ENCODE measurements around the gene DOC2B. TPM values are rescaled to one million over a fixed set of nuclear protein-coding genes. Genes with fewer than 3 reads are reported as not detected.
"Not testable (repeated sequence)": the region's sequence is repeated elsewhere in the genome, so short reads cannot be mapped to it uniquely, and the experiment has no call there.

DOC2B gene
- total RNA-seq, 1 donor from 2014 or later, result 59.6 TPM

- DNase-seq (ENCODE audit: low spot score in 2 of 2, unreplicated experiment in 2 of 2), result peak in 1 of 2 experiments; percentile 9
- Mint-ChIP-seq H3K36me3 (no peaks in the 10 kb centered on the region), H3K9me3 (no peaks in the 10 kb centered on the region), H3K4me3 (no peak overlapping the region), H3K27me3 (ENCODE audit: low read depth) (peaks cover 2% of the 10 kb centered on the region), H3K27ac (no peak overlapping the region), H3K4me1 (peaks cover 15% of the 10 kb centered on the region)
- TF ChIP-seq, protein P1, sequence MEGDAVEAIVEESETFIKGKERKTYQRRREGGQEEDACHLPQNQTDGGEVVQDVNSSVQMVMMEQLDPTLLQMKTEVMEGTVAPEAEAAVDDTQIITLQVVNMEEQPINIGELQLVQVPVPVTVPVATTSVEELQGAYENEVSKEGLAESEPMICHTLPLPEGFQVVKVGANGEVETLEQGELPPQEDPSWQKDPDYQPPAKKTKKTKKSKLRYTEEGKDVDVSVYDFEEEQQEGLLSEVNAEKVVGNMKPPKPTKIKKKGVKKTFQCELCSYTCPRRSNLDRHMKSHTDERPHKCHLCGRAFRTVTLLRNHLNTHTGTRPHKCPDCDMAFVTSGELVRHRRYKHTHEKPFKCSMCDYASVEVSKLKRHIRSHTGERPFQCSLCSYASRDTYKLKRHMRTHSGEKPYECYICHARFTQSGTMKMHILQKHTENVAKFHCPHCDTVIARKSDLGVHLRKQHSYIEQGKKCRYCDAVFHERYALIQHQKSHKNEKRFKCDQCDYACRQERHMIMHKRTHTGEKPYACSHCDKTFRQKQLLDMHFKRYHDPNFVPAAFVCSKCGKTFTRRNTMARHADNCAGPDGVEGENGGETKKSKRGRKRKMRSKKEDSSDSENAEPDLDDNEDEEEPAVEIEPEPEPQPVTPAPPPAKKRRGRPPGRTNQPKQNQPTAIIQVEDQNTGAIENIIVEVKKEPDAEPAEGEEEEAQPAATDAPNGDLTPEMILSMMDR (IDR thresholded peaks at IDR 0.05; ENCODE audit: unreplicated experiment), result no peak
These were observed 45.9 kb upstream of the DOC2B start for GRCh38 chr17:227078-227945.

DNA sequence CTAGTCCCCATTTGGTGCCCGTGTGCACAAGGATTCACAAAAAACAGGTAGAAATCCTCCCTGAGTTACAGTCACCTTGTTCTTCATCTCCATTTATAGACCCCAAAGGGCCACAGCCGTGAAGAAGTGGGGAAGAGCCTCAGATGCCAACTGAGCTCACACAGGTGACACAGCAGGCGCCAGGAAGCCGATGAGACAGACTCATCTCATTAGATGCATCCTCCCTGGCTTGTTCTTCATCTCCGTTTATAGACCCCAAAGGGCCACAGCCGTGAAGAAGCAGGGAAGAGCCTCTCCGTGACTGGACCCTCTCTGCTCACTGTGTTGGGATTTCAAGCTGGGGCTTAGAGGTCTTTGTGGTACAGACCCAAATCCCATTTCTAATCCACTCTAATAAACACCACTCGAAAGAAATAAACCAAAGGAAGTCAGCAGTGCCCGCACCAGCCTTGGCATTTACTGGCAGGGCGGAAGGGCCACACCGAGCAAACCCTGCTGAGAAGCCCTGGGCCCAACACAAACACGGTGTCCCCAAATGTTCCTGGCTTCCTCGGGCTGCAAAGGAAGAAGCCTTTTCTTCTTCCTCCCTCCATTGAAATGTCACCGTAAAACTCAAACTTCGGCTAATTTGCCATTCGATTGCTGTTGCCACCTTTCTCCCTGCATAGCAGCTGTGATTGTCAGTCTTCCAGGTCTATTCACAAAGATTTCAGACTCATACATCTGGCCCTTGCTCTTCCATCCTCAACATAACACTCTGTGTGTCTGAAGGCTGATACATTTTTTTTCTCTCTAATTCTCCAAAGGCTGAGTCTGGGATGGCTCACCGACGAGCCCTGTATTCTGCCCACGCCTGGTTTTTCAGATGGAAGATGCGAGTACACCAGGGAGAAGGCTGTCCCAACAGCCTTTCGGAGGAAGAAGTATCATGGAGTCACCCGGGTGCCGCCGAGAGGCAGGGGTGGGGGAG, 44.9 kb upstream of the DOC2B start:
- no peaks in the 10 kb centered on the region for H3K36me3 Mint-ChIP-seq
- no peak overlapping the region for H3K4me3 Mint-ChIP-seq
- no peak for DNase-seq (ENCODE audit: low spot score in 2 of 2, unreplicated experiment in 2 of 2)
- H3K9me3 Mint-ChIP-seq, result no peaks in the 10 kb centered on the region
- H3K4me1 Mint-ChIP-seq, result peaks cover 11% of the 10 kb centered on the region
- peaks cover 2% of the 10 kb centered on the region for H3K27me3 Mint-ChIP-seq (ENCODE audit: low read depth)
- TF ChIP-seq, protein P1 (IDR thresholded peaks at IDR 0.05; ENCODE audit: unreplicated experiment), result no peak
- no peak overlapping the region for H3K27ac Mint-ChIP-seq

DNA sequence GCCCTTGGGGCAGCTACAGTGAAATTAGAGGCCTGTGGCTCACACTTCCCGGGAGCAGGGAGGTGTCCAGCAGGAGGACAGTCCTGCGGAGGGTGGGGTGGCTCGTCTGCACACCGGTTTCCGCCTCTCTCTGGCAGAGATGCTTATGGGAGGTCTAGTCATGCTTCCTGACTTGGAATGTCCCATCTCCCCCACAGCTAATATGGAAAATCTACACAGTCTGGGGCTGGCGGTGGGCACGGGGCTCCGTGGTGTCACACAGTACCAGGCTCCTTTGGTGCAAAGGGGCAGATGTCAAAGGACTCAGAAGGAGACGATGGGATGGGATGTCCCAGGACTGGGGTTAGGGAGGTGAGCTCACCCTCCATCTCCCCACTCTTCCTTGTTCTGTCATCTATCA, 44.1 kb upstream of the DOC2B start:
- Mint-ChIP-seq H3K27ac (no peak overlapping the region), H3K9me3 (no peaks in the 10 kb centered on the region), H3K27me3 (ENCODE audit: low read depth) (peaks cover 2% of the 10 kb centered on the region), H3K4me3 (no peak overlapping the region), H3K36me3 (no peaks in the 10 kb centered on the region), H3K4me1 (peaks cover 11% of the 10 kb centered on the region)
- TF ChIP-seq, protein P1 (IDR thresholded peaks at IDR 0.05; ENCODE audit: unreplicated experiment), result no peak
- DNase-seq (ENCODE audit: low spot score in 2 of 2, unreplicated experiment in 2 of 2), result peak in 1 of 2 experiments; percentile 10

DNA sequence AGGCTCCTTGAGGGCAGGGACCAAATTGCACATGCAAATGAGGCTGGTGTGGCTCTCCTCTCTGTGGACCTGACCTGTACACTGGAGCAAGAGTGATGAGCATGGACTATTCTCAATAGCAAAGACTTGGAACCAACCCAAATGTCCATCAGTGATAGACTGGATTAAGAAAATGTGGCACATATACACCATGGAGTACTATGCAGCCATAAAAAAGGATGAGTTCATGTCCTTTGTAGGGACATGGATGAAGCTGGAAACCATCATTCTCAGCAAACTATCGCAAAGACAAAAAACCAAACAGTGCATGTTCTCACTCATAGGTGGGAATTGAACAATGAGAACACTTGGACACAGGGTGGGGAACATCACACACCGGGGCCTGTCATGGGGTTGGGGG, 43.1 kb upstream of the DOC2B start:
- DNase-seq (ENCODE audit: low spot score in 2 of 2, unreplicated experiment in 2 of 2), result peak in 1 of 2 experiments; percentile 3
- H3K4me3 Mint-ChIP-seq; H3K4me1 Mint-ChIP-seq; H3K27me3 Mint-ChIP-seq (ENCODE audit: low read depth); H3K36me3 Mint-ChIP-seq; H3K9me3 Mint-ChIP-seq; H3K27ac Mint-ChIP-seq: not testable (repeated sequence)

DNA sequence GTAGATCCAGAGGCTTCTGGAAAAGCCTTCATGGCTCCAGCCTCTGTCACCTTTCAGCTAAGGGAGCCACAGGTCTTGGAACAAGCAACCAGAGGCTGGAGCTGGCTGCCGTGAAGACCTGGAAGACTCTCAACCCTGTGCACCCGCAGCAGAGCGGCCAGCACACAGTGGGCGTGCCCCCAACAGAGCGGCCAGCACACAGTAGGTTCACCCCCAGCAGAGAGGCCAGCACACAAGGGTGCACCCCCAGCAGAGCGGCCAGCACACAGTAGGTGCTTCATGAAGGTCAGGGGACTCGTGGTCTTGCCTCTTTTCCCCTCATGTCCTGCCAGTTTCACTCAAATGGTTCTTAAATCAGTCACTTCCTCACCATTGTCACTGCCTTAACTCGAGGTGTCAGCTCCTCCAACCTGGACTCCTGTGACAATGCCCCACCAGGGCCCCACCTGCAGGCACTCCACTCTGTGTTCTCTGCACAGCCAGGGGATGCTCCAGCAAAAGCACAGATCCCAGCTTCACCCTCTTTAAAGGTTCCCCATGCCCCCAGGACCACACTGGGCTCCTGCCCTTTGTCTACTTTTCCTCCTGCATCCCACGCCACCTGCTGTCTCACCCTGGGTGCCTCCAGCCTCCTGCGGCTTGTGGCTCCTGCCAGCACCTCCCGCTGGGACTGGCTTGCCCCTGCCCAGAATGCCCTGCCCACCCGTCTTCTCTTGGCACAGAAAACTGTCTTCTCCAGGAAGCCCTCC, 42.4 kb upstream of the DOC2B start:
- Mint-ChIP-seq H3K9me3 (no peaks in the 10 kb centered on the region), H3K27me3 (ENCODE audit: low read depth) (peaks cover 2% of the 10 kb centered on the region), H3K4me3 (no peak overlapping the region), H3K4me1 (peaks cover 5% of the 10 kb centered on the region), H3K27ac (no peak overlapping the region), H3K36me3 (no peaks in the 10 kb centered on the region)
- peak in 1 of 2 experiments; percentile 8 for DNase-seq (ENCODE audit: low spot score in 2 of 2, unreplicated experiment in 2 of 2)
- TF ChIP-seq, protein P1 (IDR thresholded peaks at IDR 0.05; ENCODE audit: unreplicated experiment), result no peak
